Caco-2 (cell line): ENCODE results near the gene CHAF1A. TPM values are rescaled to one million over a fixed set of nuclear protein-coding genes. Genes with fewer than 3 reads are reported as not detected.

Experiments
- BruUV-seq: library from RNA; stranded (reverse); fragments of 400-500 nt; replicated peaks from 2 replicates; lab custom pipeline; 2021; lab: Mats Ljungman, UMichigan
- CTCF ChIA-PET: fragments of 300-600 bp; sonication (Branson Sonifier 250); formaldehyde crosslinking; loops from one replicate; lab custom pipeline; 2022; ENCODE audit warnings: antibody characterized with exemption; lab: Charles Lee
- POLR2A ChIA-PET: fragments of 300-600 bp; sonication (Branson Sonifier 250); formaldehyde crosslinking; loops from one replicate; lab custom pipeline; 2022; ENCODE audit warnings: antibody characterized with exemption; lab: Charles Lee
- DNase-seq, 2 experiments: peaks; one replicate each; pipeline versions ENCODE4 v3.0.0 to v3.0.0-alpha.2; 2020 to 2022
- H3K27me3 ChIP-seq: replicated peaks from 2 replicates; pipeline ENCODE4 v1.6.0; 2011; ENCODE audit warnings: low read length; ENCODE audit not compliant: control insufficient read depth, insufficient read depth
- H3K36me3 ChIP-seq: 2 replicates; pipeline ENCODE4 v1.5.1; 2011; ENCODE audit warnings: low read length; ENCODE audit not compliant: control insufficient read depth, insufficient read depth
- H3K4me1 ChIP-seq: fragments of 250-450 bp; sonication (Bioruptor Pico); 2 replicates; pipeline ENCODE4 v1.5.1; 2020; ENCODE audit warnings: mild to moderate bottlenecking
- H3K4me3 ChIP-seq: 2 replicates; pipeline ENCODE4 v1.5.1; 2011; ENCODE audit warnings: low read depth, mild to moderate bottlenecking, control low read depth, low read length
- H3K9me3 ChIP-seq: fragments of 250-450 bp; sonication (Bioruptor Pico); 2 replicates; pipeline ENCODE4 v1.5.1; 2020; ENCODE audit warnings: mild to moderate bottlenecking, moderate library complexity
- H3K27ac Mint-ChIP-seq: one replicate; pipeline ENCODE4 v1.8.0; 2022; ENCODE audit warnings: mixed read lengths; ENCODE audit not compliant: unreplicated experiment
- H3K27me3 Mint-ChIP-seq: one replicate; pipeline ENCODE4 v1.8.0; 2022; ENCODE audit warnings: mixed read lengths; ENCODE audit not compliant: insufficient read depth, unreplicated experiment
- H3K36me3 Mint-ChIP-seq: one replicate; pipeline ENCODE4 v1.8.0; 2022; ENCODE audit warnings: mild to moderate bottlenecking, mixed read lengths; ENCODE audit not compliant: insufficient read depth, unreplicated experiment
- H3K4me1 Mint-ChIP-seq: one replicate; pipeline ENCODE4 v1.8.0; 2022; ENCODE audit warnings: low read depth, mixed read lengths; ENCODE audit not compliant: unreplicated experiment
- H3K4me3 Mint-ChIP-seq: one replicate; pipeline ENCODE4 v1.8.0; 2022; ENCODE audit warnings: mild to moderate bottlenecking, moderate library complexity, mixed read lengths; ENCODE audit not compliant: unreplicated experiment
- H3K9me3 Mint-ChIP-seq: one replicate; pipeline ENCODE4 v1.8.0; 2022; ENCODE audit warnings: mixed read lengths; ENCODE audit not compliant: unreplicated experiment
- CTCF ChIP-seq, 2 experiments: fragments of 200-600 bp in 1 of 2; IDR thresholded peaks; 1 replicate in 1 of 2; 2 replicates in 1 of 2; pipeline versions ENCODE4 v1.5.1 to v1.8.0; 2011 to 2022; ENCODE audit warnings: antibody characterized with exemption in 1 of 2, control low read depth in 1 of 2, inconsistent platforms in 1 of 2, low read depth in 1 of 2, low read length in 1 of 2, mild to moderate bottlenecking in 1 of 2, moderate library complexity in 1 of 2; ENCODE audit not compliant: insufficient read depth in 1 of 2, severe bottlenecking in 1 of 2, unreplicated experiment in 1 of 2
- intact Hi-C: fragments of 100-400 bp; cut with micrococcal nuclease; formaldehyde crosslinking; loops from one replicate; pipeline ENCODE4 v1.10.0; 2022; ENCODE audit not compliant: unreplicated experiment
- total RNA-seq: library from RNA; stranded (reverse); gene quantifications from 2 replicates; pipeline ENCODE4 v1.2.3, GENCODE V29; 2022

Gene CHAF1A
- total RNA-seq, 1 experiment from 2014 or later = 63.1 TPM

DNA sequence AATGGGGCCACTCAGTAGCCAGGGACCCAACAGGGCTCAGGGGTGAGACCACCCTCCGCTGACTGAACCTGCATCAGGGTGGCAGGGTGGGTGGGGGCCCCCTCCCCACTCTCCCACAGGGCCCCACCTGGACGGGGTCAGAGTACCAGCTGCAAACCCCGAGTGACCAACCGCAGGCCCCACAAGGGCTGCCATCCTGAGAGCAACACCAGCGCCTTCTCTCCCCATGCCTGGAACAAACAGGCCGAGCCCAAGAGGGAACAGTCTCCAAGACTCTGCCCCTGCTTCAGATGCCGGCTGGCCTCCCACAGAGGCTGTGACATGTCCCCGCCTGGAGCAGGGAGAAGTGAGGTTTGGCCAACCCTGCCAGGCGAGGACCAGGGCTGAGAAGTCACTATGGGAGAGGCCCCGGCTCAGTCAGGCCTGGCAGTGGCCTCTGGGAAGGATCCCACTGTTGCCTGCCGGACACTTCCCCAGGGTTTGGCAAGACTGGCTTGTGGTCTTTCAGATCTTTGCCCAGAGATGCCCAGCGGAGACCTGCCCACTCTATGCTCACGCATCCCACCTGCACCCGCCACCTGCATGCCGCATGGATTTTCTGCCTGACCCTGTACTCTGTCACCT lies 31.9 kb upstream of the CHAF1A start:
- intact Hi-C loops = no loop called here
- H3K4me1 ChIP-seq = peaks cover 20% of the 10 kb centered on the region
- peaks cover 4% of the 10 kb centered on the region for H3K4me1 Mint-ChIP-seq
- H3K4me3 Mint-ChIP-seq = no peak overlapping the region
- H3K27me3 ChIP-seq = no peaks in the 10 kb centered on the region
- DNase-seq = no peak
- no peak for TF ChIP-seq CTCF (IDR thresholded peaks at IDR 0.05; ENCODE audit: insufficient read depth in 1 of 2, low read depth in 1 of 2, low read length in 1 of 2, severe bottlenecking in 1 of 2, unreplicated experiment in 1 of 2)
- POLR2A ChIA-PET = no interaction called here
- H3K36me3 ChIP-seq = peaks cover 2% of the 10 kb centered on the region
- no peak overlapping the region for H3K27ac Mint-ChIP-seq
- CTCF ChIA-PET = interaction anchor here (0.6 to 1.1 kb wide), 4 partner anchors 18 to 86 kb away, joined by 3 to 7 read pairs (median 4); partner anchors contain the start of gene CHAF1A
- BruUV-seq = no TSS peak
- H3K27me3 Mint-ChIP-seq = no peaks in the 10 kb centered on the region
- no peaks in the 10 kb centered on the region for H3K9me3 Mint-ChIP-seq
- peaks cover 80% of the 10 kb centered on the region for H3K36me3 Mint-ChIP-seq
- no peaks in the 10 kb centered on the region for H3K9me3 ChIP-seq
- no peak overlapping the region for H3K4me3 ChIP-seq

DNA sequence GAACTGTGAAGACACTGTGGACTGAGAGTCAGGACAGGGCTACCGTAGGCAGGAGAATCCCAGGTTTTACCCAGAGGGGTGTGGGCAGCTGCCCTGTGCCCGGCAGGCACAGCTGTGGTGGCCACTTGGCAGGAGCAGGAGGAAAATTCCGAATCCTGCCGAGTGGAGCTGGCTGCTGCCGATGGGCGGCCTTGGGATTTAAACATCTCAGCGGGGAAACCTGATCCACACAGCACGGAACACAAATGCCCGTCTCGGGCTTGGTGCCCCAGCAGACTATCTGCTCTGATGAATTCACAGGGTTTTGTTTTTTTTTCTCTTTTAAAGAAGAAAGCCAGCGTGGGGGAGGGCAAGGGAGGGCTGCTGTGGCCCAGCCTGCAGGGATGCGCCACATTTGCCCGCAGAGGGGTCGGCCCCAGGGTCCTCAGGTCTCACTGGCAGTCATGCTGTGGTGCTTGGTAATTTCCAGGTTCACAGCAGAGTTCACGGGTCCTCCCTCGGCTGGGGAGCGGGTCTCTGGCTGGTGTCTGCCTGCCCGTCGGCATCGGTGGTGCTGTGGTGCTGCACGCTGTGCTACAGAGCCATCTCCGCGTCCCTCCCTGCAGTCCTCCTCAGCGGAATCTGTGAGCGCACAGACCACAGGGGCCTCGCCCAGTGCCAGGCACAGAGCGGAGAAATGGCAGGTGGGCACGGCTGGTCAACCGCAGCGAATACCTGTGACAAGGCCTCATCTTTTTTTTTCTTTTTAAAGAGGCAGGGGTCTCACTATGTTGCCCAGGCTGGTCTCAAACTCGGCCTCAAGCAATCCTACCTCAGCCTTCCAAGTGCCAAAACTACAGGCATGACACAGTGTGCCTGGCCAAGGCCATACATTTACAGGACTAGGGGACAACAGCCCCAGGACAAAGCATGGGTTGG lies 30.9 kb upstream of the CHAF1A start:
- BruUV-seq = no TSS peak
- H3K4me1 Mint-ChIP-seq = peaks cover 14% of the 10 kb centered on the region
- H3K27ac Mint-ChIP-seq = peak overlapping the region; percentile 70
- Histone ChIP-seq H3K9me3 (no peaks in the 10 kb centered on the region), H3K4me3 (no peak overlapping the region), H3K4me1 (peaks cover 29% of the 10 kb centered on the region), H3K27me3 (no peaks in the 10 kb centered on the region), H3K36me3 (peaks cover 2% of the 10 kb centered on the region)
- TF ChIP-seq CTCF (IDR thresholded peaks at IDR 0.05; ENCODE audit: insufficient read depth in 1 of 2, low read depth in 1 of 2, low read length in 1 of 2, severe bottlenecking in 1 of 2, unreplicated experiment in 1 of 2) = no peak
- no peaks in the 10 kb centered on the region for H3K27me3 Mint-ChIP-seq
- no peaks in the 10 kb centered on the region for H3K9me3 Mint-ChIP-seq
- no peak for DNase-seq
- no peak overlapping the region for H3K4me3 Mint-ChIP-seq
- ChIA-PET POLR2A (no interaction called here), CTCF (no interaction called here)
- peaks cover 74% of the 10 kb centered on the region for H3K36me3 Mint-ChIP-seq
- intact Hi-C loops = no loop called here

DNA sequence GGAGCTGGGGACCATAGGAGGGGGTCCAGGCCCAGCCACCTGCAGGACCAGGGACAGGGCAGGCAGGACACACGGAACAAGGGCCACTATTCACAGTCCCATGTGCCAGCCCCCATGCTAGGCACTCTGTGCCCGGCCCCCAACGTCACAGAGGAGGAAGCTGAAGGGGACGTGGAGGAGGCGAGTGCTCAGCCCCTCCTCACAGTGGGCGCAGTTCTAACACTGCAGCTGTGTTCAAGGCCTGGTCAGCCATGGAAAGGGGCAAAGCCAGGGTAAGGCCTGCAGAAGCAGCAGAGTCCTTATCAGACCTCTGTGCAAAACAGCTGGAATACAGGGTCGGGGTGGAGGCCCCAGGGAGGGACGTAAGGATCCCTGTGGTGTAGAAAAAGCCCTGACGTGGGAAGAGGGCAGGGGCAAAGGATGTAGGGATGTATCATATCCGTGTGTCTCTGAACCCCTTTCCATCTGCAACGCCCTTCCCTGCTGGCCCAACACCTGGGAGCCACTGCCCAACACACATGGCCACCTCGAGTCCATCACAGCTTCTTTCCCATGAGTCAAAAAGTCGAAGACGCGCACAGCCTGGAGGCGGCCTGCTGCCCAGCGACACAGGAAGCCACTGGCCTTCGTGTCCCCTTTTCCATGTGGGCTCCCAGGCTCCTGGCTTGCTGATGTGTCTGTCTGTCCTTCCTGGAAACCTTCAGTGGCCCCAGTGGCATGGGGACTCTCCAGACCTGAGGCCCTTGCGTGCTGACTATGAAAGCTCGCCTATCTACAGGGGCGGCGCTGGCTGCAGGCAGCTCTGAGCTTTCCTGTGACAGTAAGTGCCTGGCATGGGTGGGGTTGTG lies 30.1 kb upstream of the CHAF1A start:
- POLR2A ChIA-PET = no interaction called here

More for the DNA sequence above, 30.1 kb upstream of the CHAF1A start:
- Histone ChIP-seq H3K36me3 (peaks cover 1% of the 10 kb centered on the region), H3K4me3 (no peak overlapping the region), H3K9me3 (no peaks in the 10 kb centered on the region), H3K4me1 (peaks cover 38% of the 10 kb centered on the region), H3K27me3 (no peaks in the 10 kb centered on the region)
- H3K9me3 Mint-ChIP-seq = no peaks in the 10 kb centered on the region
- no peak for DNase-seq
- peaks cover 65% of the 10 kb centered on the region for H3K36me3 Mint-ChIP-seq
- H3K4me1 Mint-ChIP-seq = peaks cover 17% of the 10 kb centered on the region
- H3K4me3 Mint-ChIP-seq = no peak overlapping the region
- TF ChIP-seq CTCF (IDR thresholded peaks at IDR 0.05; ENCODE audit: insufficient read depth in 1 of 2, low read depth in 1 of 2, low read length in 1 of 2, severe bottlenecking in 1 of 2, unreplicated experiment in 1 of 2) = no peak
- intact Hi-C loops = no loop called here
- no peaks in the 10 kb centered on the region for H3K27me3 Mint-ChIP-seq
- peak overlapping the region; percentile 70 for H3K27ac Mint-ChIP-seq
- CTCF ChIA-PET = no interaction called here
- BruUV-seq = no TSS peak
